Measurements from ENCODE around the gene SLPI.

Gene SLPI

GRCh38 chr20:45254383-45255262 is at the start of gene SLPI:
Gene SLPI, minus strand, starts transcription at chr20:45254564. Its CDS starts 21 bp downstream, at chr20:45254543.
- FAIRE-seq: no peak

- FAIRE-seq: no peak
Measured at GRCh38 chr20:45303586-45304463, 49.5 kb upstream of the SLPI start.

- FAIRE-seq: no peak
Measured at GRCh38 chr20:45301824-45302271, 47.5 kb upstream of the SLPI start.

- FAIRE-seq: no peak
Measured at GRCh38 chr20:45300961-45301360, 46.6 kb upstream of the SLPI start.

- no peak for FAIRE-seq
Measured at GRCh38 chr20:45299786-45300185, 45.4 kb upstream of the SLPI start.

- FAIRE-seq: no peak
Measured at GRCh38 chr20:45297786-45298497, 43.6 kb upstream of the SLPI start.

GRCh38 chr20:45294659-45295058 is 40.3 kb upstream of the SLPI start:
- FAIRE-seq: no peak

- FAIRE-seq: no peak
Measured at GRCh38 chr20:45294003-45294368, 39.6 kb upstream of the SLPI start.

GRCh38 chr20:45293041-45294002 is 39.0 kb upstream of the SLPI start:
- FAIRE-seq: no peak

GRCh38 chr20:45292343-45292742 is 38.0 kb upstream of the SLPI start:
- FAIRE-seq: no peak

GRCh38 chr20:45291526-45291925 is 37.2 kb upstream of the SLPI start:
- no peak for FAIRE-seq

- FAIRE-seq: no peak
Measured at GRCh38 chr20:45290677-45291355, 36.5 kb upstream of the SLPI start.

GRCh38 chr20:45289942-45290676 is 35.7 kb upstream of the SLPI start:
- FAIRE-seq: no peak

GRCh38 chr20:45288860-45289259 is 34.5 kb upstream of the SLPI start:
- FAIRE-seq: no peak

GRCh38 chr20:45288376-45288775 is 34.0 kb upstream of the SLPI start:
- no peak for FAIRE-seq

GRCh38 chr20:45283551-45284057 is 29.2 kb upstream of the SLPI start:
- FAIRE-seq: no peak

GRCh38 chr20:45282700-45283550 is 28.6 kb upstream of the SLPI start:
- FAIRE-seq: no peak

- FAIRE-seq: no peak
Measured at GRCh38 chr20:45279992-45280391, 25.6 kb upstream of the SLPI start.

GRCh38 chr20:45275338-45275737 is 21.0 kb upstream of the SLPI start:
- FAIRE-seq: no peak
